ENCODE measurements around the gene THSD7B.
"Not testable (repeated sequence)": the region's sequence is repeated elsewhere in the genome, so short reads cannot be mapped to it uniquely, and the experiment has no call there.

THSD7B gene

DNA sequence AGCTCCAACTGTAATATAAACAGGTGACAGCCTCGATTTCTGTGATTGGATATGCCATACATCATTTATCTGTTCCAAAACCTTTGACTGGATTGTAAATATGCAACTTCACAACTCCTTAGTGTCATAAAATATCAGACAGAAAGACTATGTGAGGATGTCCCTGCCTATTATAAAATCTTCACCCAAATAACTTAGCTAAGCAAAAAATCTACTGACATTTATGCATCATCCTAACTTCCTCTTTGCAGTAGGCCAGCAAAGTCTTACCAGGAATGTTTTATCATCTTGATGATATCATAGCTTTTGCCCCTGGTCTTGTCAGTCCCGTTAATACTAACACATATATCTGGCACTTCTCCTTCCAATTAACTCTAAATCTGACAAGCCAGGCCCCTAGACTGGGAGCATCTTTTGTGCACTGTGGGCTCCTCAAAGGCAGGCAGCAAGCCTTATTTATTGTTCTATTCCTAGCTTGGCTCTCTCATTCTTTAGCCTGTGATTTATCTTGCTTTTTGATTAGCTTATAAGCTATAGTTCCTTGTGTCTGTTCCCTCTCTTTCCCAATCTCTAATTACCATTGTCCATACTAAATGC, 842.5 kb downstream of the THSD7B start:
- no peak for DNase-seq

DNA sequence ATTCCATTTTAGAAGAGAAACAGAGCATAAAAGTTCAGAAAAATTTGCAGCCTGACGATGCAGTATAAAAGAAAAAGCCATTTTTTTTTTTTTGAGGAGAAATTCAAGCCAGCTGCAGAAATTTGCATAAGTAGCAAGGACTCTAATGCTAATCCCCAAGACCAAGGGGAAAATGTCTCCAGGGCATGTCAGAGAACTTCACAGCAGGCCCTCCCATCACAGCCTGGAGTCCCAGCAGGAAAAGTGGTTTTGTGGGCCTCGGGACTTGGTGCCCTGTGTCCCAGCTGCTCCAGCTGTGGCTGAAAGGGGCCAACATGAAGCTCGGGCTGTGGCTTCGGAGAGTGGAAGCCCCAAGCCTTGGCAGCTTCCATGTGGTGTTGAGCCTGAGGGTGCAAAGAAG, 873.6 kb downstream of the THSD7B start:
- DNase-seq: no peak

DNA sequence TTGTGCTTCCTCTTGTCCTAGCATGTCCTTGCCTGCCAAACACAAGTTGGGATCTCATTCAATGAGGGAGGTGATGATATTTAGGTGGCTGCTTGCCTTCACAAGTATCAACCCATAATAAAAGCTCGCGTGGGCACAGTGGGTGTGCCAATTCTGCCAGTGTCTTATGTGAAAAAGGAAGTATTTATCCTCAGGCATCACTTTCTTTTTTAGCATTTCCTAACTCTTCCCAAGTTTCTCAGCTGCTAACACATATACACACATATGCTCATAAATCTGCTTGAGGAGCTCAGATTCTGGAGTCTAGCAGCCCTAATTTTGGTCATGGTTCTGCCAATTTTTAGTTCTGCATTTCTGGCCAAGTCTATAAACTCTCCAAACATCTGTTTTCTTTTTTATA, 879.4 kb downstream of the THSD7B start:
- no peak for DNase-seq

- no peak for DNase-seq
Observed at GRCh38 chr2:137654046-137654445, 888.7 kb downstream of the THSD7B start.

DNA sequence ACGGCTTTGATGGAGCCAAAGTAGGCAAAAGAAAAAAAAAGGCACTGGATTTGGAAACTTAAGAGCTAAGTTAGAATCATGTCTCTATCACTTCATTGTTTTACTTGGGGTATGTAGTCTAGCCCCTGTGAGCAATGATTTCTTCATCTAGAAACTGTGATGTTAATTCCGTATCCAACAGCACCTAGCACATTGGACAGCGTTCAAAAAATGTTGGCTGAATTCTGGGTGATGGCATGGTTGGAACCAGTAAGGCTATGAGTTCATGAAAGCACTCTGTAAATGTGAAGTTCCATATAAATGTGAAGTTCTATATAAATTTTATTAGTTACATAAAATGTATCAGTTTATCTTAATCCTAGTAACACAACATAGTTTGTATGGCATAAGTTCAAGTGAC, 890.5 kb downstream of the THSD7B start:
- no peak for DNase-seq

GRCh38 chr2:137658433-137658832, 893.1 kb downstream of the THSD7B start:
- DNase-seq: no peak

DNA sequence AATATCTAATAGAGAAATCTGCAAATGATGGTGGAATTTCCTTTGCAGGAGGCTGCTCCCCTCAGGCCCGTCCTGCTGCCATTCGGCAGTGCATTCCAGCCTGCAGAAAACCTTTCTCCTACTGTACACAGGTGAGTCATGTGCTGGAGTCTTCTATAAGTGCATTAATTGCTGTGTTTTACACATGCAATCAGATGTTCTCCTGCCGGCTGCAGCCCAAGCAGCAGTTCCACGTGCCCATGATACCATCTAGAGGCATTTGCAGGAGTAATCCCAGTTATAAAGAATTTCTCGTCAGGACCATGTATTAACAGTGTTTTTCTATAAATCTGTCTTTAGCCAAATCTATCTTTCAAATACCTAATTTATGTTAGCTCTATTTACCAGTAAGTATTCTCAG, 894.3 kb downstream of the THSD7B start:
- no peak for DNase-seq

- DNase-seq: no peak
Observed at GRCh38 chr2:137670111-137670510, 904.8 kb downstream of the THSD7B start.

- no peak for DNase-seq
Observed at GRCh38 chr2:137672989-137673552, 907.7 kb downstream of the THSD7B start.

DNA sequence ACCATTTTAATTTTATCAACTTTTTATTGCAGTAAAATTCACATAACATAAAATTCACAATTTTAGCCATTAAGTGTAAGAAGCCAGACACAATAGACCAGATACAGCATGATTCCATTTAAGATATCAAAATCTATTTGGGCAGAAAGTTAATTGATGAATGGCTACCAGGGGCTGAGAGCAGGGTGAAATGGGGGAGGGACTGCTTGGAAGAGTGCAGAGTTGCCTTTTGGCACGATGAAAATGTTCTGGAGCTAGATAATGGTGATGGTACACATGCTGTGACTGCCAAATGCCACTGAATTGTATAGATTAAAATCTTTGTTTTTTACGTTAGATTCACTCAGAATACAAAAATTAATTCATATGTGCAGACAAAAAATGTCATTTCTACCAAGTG, 909.6 kb downstream of the THSD7B start:
- DNase-seq: no peak

GRCh38 chr2:137675584-137676327, 910.4 kb downstream of the THSD7B start:
- no peak for DNase-seq

DNA sequence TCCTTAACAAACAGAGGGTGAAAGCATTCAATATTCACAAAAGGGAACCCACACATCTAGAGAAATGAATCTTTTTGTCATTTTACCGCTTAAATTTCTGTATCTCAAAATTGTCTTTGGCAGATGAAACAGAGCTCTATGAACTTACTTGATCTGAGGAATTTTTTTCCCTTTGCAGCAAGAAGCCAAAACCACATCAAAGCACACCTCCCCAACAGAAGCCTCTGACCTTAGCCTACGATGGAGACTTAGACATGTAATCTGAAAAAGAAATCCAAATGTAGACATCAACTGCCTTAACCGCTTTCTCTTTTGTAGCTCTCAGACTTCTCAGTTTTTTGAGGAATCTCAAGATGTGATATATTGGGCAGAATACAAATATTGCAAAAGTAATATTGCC, 911.0 kb downstream of the THSD7B start:
- no peak for DNase-seq

GRCh38 chr2:137677466-137677865, 912.1 kb downstream of the THSD7B start:
- DNase-seq: no peak

DNA sequence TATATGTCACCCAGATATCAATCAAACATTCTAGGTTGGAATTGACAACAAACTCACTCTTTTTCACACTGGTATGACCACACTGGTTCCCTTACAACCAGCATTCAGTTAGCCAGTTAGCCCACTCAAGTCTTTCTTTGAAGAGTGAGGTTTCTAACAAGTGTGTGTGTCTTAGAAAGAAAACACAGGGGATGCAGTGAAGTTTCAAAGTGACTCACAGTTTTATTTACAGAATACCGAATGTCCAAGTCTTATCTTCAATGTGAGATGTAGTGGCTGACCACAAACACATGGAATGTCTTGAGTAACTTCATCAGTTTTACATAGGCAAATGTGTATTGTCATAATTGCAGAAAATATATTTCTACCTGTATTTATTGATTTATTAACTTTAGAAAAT, 924.2 kb downstream of the THSD7B start:
- DNase-seq: no peak

- DNase-seq: no peak
Observed at GRCh38 chr2:137693534-137693933, 928.2 kb downstream of the THSD7B start.

DNA sequence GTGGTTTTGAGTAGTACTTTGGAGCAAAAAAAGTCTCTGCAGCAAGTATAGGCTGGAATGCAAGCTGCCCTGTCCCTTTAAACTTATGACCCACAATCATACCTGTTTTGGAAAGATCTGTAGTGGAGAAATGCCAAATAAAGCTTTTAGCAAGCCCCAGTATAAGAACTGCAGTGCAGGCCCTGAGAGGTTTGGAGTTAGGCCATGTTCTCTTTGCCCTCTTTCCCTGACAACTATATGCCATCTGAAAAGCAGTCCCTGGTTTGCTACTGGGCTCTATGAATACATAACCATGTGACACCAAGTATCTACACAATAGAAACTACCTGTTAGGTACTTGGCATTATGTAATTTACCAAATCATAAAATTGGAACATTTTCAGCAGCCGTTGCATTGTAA, 931.6 kb downstream of the THSD7B start:
- no peak for DNase-seq

- not testable (repeated sequence) for DNase-seq
Observed at GRCh38 chr2:137700250-137700649, 934.9 kb downstream of the THSD7B start.

DNA sequence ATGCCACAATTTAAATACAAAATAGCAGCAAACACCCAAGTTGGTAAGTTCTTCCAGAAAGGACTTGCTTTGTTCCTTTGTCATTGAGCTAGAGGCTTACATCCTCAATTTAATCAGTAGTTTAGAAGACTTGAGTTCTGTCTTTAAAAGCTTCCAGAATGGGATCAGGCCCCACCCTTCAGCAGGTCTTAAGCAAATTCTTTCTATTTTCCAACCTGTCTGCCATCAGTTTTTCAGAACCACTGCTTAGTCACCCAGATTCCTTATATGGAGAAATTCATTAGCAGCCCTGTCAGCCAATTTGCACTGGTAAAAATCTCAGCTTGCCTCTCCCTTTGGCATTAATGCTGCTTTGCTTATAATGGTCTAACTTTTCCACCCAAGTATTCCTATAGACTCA, 935.3 kb downstream of the THSD7B start:
- DNase-seq: no peak

DNA sequence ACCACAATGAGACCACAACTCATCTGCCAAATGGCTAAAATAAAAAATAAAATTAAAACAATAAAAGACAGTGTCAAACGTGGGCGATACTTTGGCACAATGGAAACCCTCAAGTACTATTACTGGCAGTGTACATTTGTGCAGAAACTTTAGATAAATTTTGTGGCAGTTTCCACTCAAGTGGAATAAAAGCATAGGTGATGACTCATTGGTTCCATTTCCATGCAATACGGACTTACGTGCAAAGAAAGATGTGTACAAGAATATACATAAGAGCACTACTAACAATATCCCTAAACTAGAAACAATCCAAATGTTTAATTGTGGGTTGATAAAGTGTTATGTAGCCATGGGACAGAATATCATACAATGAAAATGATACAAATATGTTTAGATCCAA, 940.0 kb downstream of the THSD7B start:
- no peak for DNase-seq

DNA sequence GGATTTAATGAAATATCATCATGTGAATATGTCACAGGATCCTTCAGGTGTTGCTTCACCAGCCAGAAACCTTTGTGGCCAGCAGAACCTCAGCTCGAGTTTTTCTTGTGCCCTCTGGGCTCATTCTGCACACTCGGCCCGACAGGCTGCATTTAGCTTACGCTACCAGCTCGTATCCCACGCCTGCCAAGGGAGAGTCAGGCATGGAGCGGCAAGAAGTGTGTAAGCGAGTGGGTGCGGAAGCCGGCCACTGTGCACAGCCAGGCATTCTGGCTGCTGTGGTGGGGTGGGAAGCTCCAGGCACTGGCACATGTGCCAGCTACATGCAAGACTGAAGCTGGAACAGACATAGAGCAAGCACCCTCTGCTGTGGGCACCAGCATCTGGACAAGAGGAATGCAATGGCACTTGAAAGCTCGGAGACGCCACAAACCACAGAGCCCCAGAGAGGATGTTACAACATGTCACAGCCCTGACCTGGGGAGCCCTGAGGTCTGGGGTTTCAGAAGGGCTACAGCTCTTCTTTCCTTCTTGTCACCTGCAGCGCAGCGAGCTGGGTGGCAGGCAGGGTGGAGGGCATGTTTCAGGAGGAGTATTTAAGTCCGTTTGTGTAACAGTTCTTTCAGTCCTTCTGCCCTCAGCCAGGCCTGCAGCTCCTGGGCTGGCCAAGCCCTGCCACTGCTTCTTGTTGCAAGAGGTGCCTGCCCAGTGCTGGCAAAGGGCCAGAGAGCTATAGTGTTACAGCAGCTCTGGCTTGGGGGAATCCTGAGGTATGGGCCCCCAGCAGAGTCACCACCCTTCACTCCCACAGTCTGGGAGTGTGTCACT, 941.7 kb downstream of the THSD7B start:
- DNase-seq: no peak

DNA sequence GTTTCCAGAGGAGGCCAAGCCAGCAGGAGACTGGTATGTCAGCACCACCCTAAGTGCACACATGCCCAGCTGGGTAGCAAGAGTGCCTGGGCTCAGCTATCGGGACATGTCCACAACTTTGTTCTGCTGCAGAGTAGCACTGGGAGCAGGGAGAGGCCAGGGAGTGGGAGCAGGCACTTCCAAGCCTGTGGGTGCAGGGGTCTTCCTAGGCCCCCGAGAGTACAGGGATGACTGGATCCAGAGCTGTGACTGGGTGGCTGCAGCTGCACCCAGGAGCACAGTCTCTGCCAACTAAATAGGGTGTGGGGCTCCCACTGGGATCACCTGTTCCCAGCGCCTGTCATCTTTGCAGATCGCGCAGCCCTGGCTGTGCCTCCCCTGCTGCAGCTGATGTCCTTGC, 943.0 kb downstream of the THSD7B start:
- no peak for DNase-seq

DNA sequence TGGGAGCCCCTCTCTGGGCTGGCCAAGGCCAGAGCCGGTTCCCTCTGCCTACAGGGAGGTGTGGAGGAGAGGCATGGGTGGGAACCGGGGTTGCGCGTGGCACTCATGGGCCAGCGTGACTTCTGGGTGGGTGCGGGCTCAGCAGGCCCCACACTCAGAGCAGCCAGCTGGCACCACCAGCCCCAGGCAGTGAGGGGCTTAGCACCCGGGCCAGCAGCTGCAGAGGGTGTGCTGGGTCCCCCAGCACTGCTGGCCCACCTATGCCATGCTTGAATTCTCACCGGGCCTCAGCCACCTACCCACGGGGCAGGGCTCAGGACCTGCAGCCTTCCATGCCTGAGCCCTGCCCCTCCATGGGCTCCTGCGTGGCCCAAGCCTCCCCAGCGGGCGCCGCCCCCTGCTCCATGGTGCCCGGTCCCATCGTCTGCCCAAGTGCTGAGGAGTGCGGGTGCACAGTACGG, 950.4 kb downstream of the THSD7B start:
- no peak for DNase-seq

- DNase-seq: no peak
Observed at GRCh38 chr2:137718786-137719185, 953.4 kb downstream of the THSD7B start.

DNA sequence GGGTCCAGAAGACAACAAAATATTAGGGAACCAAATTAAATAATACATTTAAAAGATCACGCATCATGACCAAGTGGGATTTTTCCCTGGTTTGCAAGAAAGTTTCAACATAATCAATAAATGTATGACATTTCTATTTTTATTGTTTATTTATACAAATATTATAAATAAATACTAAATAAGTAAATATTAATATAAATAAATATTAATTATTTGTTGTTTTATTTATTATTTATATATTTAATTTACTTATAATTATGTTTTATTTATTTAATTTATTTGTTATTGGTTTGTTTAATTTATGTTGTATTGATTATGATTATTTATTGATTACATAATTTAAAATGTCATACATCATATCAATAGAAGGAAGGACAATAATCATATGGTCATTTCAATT, 956.4 kb downstream of the THSD7B start:
- no peak for DNase-seq

Measured in T-helper 9 cell (primary cell).